AG10803 (cell line): ENCODE measurements around the gene RAD18.

Experiments used
- DNase-seq: peaks from one replicate; pipeline ENCODE4 v3.0.0; 2010; ENCODE audit warnings: low read depth
- H3K4me3 ChIP-seq: 2 replicates; pipeline ENCODE4 v1.5.1; 2011; ENCODE audit warnings: mild to moderate bottlenecking, low read length, control low read depth
- CTCF ChIP-seq: conservative IDR thresholded peaks from 2 replicates; pipeline ENCODE4 v1.5.1; 2011; ENCODE audit warnings: mild to moderate bottlenecking, low read length, control low read depth, inconsistent platforms

Gene RAD18

GRCh38 chr3:8835385-8835784 is 127.9 kb downstream of the RAD18 start:
- no peak for TF ChIP-seq CTCF
- no peak overlapping the region for H3K4me3 ChIP-seq
- DNase-seq: no peak

- no peak for TF ChIP-seq CTCF
- no peak for DNase-seq
- no peak overlapping the region for H3K4me3 ChIP-seq
These were observed 128.3 kb downstream of the RAD18 start for GRCh38 chr3:8834974-8835373.

- peak; percentile 13 for DNase-seq
- no peak for TF ChIP-seq CTCF
- no peak overlapping the region for H3K4me3 ChIP-seq
These were observed 135.6 kb downstream of the RAD18 start for GRCh38 chr3:8827641-8828040.
